HCT116 (cell line): ENCODE data around the gene ANKFN1.

Experiments
- CEBPB ChIP-seq: IDR thresholded peaks from 2 replicates; pipeline ENCODE4 v1.6.1; 2012; ENCODE audit warnings: low read depth
- EGR1 ChIP-seq: IDR thresholded peaks from 2 replicates; pipeline ENCODE4 v1.6.1; 2012; ENCODE audit warnings: low read depth
- EZH2 ChIP-seq: fragments of 200-600 bp; sonication (generic); IDR thresholded peaks from 2 replicates; pipeline ENCODE4 v1.6.1; 2017; ENCODE audit warnings: antibody characterized with exemption, mixed run types
- EZH2phosphoT487 ChIP-seq: fragments of 200-600 bp; IDR thresholded peaks from 2 replicates; pipeline ENCODE4 v1.6.1; 2018; ENCODE audit warnings: antibody characterized with exemption, borderline replicate concordance
- POLR2A ChIP-seq: IDR thresholded peaks from 2 replicates; pipeline ENCODE4 v1.7.0; 2011; ENCODE audit warnings: borderline replicate concordance; ENCODE audit not compliant: insufficient read depth, insufficient read length; ENCODE audit errors: extremely low read depth
- POLR2AphosphoS5 ChIP-seq: IDR thresholded peaks from 2 replicates; pipeline ENCODE4 v1.6.1; 2011; ENCODE audit warnings: mild to moderate bottlenecking, low read depth, low read length, moderate library complexity
- RAD21 ChIP-seq: IDR thresholded peaks from 2 replicates; pipeline ENCODE4 v1.6.1; 2012; ENCODE audit warnings: low read depth, mild to moderate bottlenecking
- SP1 ChIP-seq: IDR thresholded peaks from 2 replicates; pipeline ENCODE4 v1.6.1; 2012; ENCODE audit warnings: low read depth
- TCF7L2 ChIP-seq: IDR thresholded peaks from 2 replicates; pipeline ENCODE4 v1.7.0; 2011; ENCODE audit warnings: borderline replicate concordance, inconsistent platforms; ENCODE audit not compliant: insufficient read depth, insufficient read length; ENCODE audit errors: extremely low read depth
- ZNF274 ChIP-seq: fragments of 200-500 bp; sonication (Bioruptor generic); IDR thresholded peaks from 2 replicates; pipeline ENCODE4 v1.6.1; 2014; ENCODE audit warnings: mild to moderate bottlenecking, low read depth, low read length, inconsistent platforms
- TF ChIP-seq, protein P1 (sequence below), 3 experiments: fragments of 200-600 bp in 1 of 3; sonication (generic) in 1 of 3; IDR thresholded peaks in 2 of 3; conservative IDR thresholded peaks in 1 of 3; 2 replicates each; pipeline ENCODE4 v1.5.1; 2012 to 2017; ENCODE audit warnings: low read depth in 2 of 3, low read length in 2 of 3, antibody characterized with exemption in 1 of 3, borderline replicate concordance in 1 of 3, control low read depth in 1 of 3, mild to moderate bottlenecking in 1 of 3, mixed read lengths in 1 of 3, mixed run types in 1 of 3, moderate library complexity in 1 of 3; ENCODE audit not compliant: insufficient read depth in 1 of 3
- TF ChIP-seq, protein P2 (sequence below): IDR thresholded peaks from 2 replicates; pipeline ENCODE4 v1.6.1; 2012; ENCODE audit warnings: low read depth

DNA sequence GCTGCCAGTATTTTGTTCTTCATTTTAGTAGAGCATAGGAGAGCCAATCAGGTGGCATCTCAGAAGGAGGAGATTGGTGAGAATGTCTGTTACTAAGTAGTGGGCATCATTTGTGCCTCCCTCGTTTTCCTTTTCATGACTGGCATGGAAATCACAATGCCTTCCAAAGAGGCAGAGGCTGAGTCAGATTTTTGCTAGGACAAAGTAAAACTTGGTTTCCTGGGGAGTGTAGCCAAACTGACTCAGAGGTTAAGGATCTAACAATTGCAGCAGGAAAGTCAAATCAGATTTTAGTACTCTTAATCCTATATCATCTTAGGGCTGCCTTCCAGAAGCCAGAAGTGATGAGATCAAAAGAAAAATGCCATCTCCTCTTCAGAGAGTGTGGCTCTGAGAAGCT, 138.7 kb downstream of the ANKFN1 start:
- TF ChIP-seq, protein P1, sequence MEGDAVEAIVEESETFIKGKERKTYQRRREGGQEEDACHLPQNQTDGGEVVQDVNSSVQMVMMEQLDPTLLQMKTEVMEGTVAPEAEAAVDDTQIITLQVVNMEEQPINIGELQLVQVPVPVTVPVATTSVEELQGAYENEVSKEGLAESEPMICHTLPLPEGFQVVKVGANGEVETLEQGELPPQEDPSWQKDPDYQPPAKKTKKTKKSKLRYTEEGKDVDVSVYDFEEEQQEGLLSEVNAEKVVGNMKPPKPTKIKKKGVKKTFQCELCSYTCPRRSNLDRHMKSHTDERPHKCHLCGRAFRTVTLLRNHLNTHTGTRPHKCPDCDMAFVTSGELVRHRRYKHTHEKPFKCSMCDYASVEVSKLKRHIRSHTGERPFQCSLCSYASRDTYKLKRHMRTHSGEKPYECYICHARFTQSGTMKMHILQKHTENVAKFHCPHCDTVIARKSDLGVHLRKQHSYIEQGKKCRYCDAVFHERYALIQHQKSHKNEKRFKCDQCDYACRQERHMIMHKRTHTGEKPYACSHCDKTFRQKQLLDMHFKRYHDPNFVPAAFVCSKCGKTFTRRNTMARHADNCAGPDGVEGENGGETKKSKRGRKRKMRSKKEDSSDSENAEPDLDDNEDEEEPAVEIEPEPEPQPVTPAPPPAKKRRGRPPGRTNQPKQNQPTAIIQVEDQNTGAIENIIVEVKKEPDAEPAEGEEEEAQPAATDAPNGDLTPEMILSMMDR (IDR thresholded peaks at IDR 0.05 in 2 of 3, conservative IDR thresholded peaks at IDR 0.05 in 1 of 3; ENCODE audit: borderline replicate concordance in 1 of 3, insufficient read depth in 1 of 3, low read depth in 2 of 3, low read length in 2 of 3) = no peak
- TF ChIP-seq RAD21 (no peak), TCF7L2 (no peak), EZH2 (no peak), EGR1 (no peak), POLR2AphosphoS5 (no peak), EZH2phosphoT487 (no peak), ZNF274 (no peak), POLR2A (no peak), SP1 (no peak), CEBPB (no peak)
- TF ChIP-seq, protein P2, sequence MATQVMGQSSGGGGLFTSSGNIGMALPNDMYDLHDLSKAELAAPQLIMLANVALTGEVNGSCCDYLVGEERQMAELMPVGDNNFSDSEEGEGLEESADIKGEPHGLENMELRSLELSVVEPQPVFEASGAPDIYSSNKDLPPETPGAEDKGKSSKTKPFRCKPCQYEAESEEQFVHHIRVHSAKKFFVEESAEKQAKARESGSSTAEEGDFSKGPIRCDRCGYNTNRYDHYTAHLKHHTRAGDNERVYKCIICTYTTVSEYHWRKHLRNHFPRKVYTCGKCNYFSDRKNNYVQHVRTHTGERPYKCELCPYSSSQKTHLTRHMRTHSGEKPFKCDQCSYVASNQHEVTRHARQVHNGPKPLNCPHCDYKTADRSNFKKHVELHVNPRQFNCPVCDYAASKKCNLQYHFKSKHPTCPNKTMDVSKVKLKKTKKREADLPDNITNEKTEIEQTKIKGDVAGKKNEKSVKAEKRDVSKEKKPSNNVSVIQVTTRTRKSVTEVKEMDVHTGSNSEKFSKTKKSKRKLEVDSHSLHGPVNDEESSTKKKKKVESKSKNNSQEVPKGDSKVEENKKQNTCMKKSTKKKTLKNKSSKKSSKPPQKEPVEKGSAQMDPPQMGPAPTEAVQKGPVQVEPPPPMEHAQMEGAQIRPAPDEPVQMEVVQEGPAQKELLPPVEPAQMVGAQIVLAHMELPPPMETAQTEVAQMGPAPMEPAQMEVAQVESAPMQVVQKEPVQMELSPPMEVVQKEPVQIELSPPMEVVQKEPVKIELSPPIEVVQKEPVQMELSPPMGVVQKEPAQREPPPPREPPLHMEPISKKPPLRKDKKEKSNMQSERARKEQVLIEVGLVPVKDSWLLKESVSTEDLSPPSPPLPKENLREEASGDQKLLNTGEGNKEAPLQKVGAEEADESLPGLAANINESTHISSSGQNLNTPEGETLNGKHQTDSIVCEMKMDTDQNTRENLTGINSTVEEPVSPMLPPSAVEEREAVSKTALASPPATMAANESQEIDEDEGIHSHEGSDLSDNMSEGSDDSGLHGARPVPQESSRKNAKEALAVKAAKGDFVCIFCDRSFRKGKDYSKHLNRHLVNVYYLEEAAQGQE = no peak
